Peyer's patch (tissue), 4 donors: ENCODE results near the gene EHD1.

Experiments
- POLR2A ChIP-seq, 2 donors: fragments of 450-650 bp; IDR thresholded peaks; one replicate each; pipeline ENCODE4 v1.5.1; 2017; ENCODE audit warnings: antibody characterized with exemption in 2 of 2, mild to moderate bottlenecking in 2 of 2, moderate library complexity in 2 of 2
- TF ChIP-seq, protein P1 (sequence below), 6 experiments: fragments of 450-650 bp in 4 of 6; fragments of 200-600 bp in 2 of 6; sonication (generic) in 1 of 6; IDR thresholded peaks; one replicate each; pipeline ENCODE4 v1.5.1; 2017 to 2019; ENCODE audit warnings: antibody characterized with exemption in 6 of 6, mild to moderate bottlenecking in 3 of 6, moderate library complexity in 1 of 6

DNA sequence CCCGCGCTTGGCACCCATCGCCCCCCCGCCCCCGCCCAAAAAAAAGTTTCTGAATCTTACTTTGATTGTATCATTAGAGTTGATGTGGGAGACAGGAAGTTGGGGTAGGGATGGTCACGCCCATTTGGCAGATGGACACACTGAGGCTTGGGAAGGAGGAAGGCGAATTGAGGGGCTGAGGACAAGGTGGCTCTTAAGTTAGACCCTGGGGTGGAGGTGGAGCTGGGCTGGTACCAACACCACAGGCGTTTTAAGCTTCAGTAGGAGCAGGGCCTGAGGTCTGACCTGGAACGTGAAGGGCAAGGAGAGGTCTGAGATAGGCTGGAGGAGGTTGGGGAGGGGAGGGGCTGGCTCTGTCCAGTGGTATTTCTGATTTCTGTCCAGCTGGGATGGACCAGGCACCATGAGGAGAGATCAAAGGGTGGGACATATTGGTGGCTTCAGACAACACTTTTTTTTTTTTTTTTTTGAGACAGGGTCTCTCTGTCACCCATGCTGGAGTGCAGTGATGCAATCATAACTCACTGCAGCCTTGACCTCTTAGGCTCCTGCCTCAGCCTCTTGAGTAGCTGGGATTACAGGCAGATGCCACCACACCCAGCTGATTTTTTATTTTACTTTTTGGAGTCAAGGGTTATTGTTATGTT lies 33.2 kb downstream of the EHD1 start:
- TF ChIP-seq, protein P1, sequence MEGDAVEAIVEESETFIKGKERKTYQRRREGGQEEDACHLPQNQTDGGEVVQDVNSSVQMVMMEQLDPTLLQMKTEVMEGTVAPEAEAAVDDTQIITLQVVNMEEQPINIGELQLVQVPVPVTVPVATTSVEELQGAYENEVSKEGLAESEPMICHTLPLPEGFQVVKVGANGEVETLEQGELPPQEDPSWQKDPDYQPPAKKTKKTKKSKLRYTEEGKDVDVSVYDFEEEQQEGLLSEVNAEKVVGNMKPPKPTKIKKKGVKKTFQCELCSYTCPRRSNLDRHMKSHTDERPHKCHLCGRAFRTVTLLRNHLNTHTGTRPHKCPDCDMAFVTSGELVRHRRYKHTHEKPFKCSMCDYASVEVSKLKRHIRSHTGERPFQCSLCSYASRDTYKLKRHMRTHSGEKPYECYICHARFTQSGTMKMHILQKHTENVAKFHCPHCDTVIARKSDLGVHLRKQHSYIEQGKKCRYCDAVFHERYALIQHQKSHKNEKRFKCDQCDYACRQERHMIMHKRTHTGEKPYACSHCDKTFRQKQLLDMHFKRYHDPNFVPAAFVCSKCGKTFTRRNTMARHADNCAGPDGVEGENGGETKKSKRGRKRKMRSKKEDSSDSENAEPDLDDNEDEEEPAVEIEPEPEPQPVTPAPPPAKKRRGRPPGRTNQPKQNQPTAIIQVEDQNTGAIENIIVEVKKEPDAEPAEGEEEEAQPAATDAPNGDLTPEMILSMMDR (IDR thresholded peaks at IDR 0.05), result no peak
- TF ChIP-seq POLR2A (IDR thresholded peaks at IDR 0.05), result no peak
